Measurements from ENCODE around the gene TBATA. TPM values are rescaled to one million over a fixed set of nuclear protein-coding genes. Genes with fewer than 3 reads are reported as not detected.

The TBATA gene
- polyA plus RNA-seq, 1 of the 3 experiments (the other 2 are of a cell fraction) = not detected

DNA sequence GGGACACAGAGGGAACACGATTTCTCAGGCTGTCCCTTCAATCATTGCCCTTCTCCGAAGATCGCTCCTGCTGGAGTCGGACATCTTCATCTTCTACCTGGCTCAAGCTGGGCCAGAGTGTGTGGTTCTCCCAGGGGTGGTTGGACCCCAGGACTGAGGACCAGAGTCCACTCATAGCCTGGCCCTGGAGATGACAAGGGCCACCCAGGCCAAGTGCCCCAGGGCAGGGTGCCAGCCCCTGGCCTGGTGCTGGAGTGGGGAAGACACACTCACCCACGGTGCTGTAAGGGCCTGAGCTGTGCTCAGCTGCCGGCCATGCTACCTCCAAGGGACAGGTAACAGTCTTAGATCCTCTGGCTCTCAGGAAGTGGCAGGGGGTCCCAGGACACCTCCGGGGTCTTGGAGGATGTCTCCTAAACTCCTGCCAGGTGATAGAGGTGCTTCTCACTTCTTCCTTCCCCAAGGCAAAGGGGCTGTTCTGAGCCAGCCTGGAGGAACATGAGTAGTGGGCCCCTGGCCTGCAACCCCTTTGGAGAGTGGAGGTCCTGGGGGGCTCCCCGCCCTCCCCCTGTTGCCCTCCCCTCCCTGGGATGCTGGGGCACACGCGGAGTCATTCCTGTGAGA is 23.3 kb downstream of the TBATA start:
- H4K20me1 ChIP-seq (ENCODE audit: insufficient read depth) = no peaks in the 10 kb centered on the region
- no peaks in the 10 kb centered on the region for H3F3A ChIP-seq (replicated peaks; ENCODE audit: insufficient read depth)
- WGBS (ENCODE audit: low lambda C conversion rate) = 31% methylated on average over 7 of the region's 10 CpGs
- DNase-seq = no peak
- TF ChIP-seq RCOR1 (IDR thresholded peaks at IDR 0.05; ENCODE audit: low read length) = no peak
- TF ChIP-seq YY1 (IDR thresholded peaks at IDR 0.05; ENCODE audit: low read depth) = no peak
- no peak for TF ChIP-seq USF2 (IDR thresholded peaks at IDR 0.05; ENCODE audit: borderline replicate concordance, low read depth, low read length)
- TF ChIP-seq FOXJ3 (CRISPR knock-in tag; IDR thresholded peaks at IDR 0.05) = no peak
- no peak for TF ChIP-seq SIN3A (IDR thresholded peaks at IDR 0.05; ENCODE audit: borderline replicate concordance, low read depth, low read length)
- TF ChIP-seq NRF1 (IDR thresholded peaks at IDR 0.05; ENCODE audit: low read depth, low read length) = no peak
- no peak for TF ChIP-seq TAF1 (IDR thresholded peaks at IDR 0.05; ENCODE audit: borderline replicate concordance, low read depth, low read length)
- TF ChIP-seq CHD2 (IDR thresholded peaks at IDR 0.05; ENCODE audit: low read length, partially characterized antibody) = no peak
- TF ChIP-seq POLR2AphosphoS5 (IDR thresholded peaks at IDR 0.05; ENCODE audit: low read depth, low read length) = no peak
- no peak for TF ChIP-seq RFX5 (IDR thresholded peaks at IDR 0.05; ENCODE audit: low read length)
- TF ChIP-seq REST (IDR thresholded peaks at IDR 0.05; ENCODE audit: low read depth, low read length) = no peak
- TF ChIP-seq ZBTB33 (IDR thresholded peaks at IDR 0.05; ENCODE audit: borderline replicate concordance, low read depth) = no peak
- no peak for TF ChIP-seq MXI1 (IDR thresholded peaks at IDR 0.05; ENCODE audit: low read depth, low read length)
- no peak for TF ChIP-seq RAD21 (IDR thresholded peaks at IDR 0.05; ENCODE audit: low read length)
- no peak for TF ChIP-seq SMC3 (IDR thresholded peaks at IDR 0.05; ENCODE audit: low read depth, low read length)
- TF ChIP-seq ELF1 (IDR thresholded peaks at IDR 0.05) = no peak
- TF ChIP-seq GATA2 (CRISPR knock-in tag; IDR thresholded peaks at IDR 0.05) = no peak
- no peak for TF ChIP-seq NFIC (IDR thresholded peaks at IDR 0.05; ENCODE audit: borderline replicate concordance)
- no peak for TF ChIP-seq JUND (IDR thresholded peaks at IDR 0.05)
- no peak for TF ChIP-seq GABPA (IDR thresholded peaks at IDR 0.05; ENCODE audit: low read depth)
- H3K4me2 ChIP-seq = no peak overlapping the region
- no peaks in the 10 kb centered on the region for H3K36me3 ChIP-seq (replicated peaks in 1 of 2; ENCODE audit: control insufficient read depth in 1 of 2, insufficient read depth in 2 of 2, low read length in 1 of 2)
- H3K9me3 ChIP-seq = no peaks in the 10 kb centered on the region
- CTCF ChIA-PET = interaction anchor here (0.7 to 7.3 kb wide), 4 partner anchors 141 to 1613 kb away, joined by 3 to 118 read pairs (median 4); no protein-coding TSS in a partner anchor
- no peaks in the 10 kb centered on the region for H3K79me2 ChIP-seq (ENCODE audit: insufficient read depth)
- H2AFZ ChIP-seq (ENCODE audit: low read depth) = no peak overlapping the region
- no peaks in the 10 kb centered on the region for H3K27me3 ChIP-seq (ENCODE audit: insufficient read depth)
- H3K4me3 ChIP-seq (ENCODE audit: low read depth in 2 of 2, low read length in 1 of 2) = no peak overlapping the region
- peaks cover 0 to 17% of the 10 kb centered on the region in 2 experiments; a peak in 1 of 4 replicates for H3K4me1 ChIP-seq (ENCODE audit: control insufficient read depth in 1 of 2, insufficient read depth in 2 of 2, low read depth in 1 of 2, low read length in 1 of 2)
- no peaks in the 10 kb centered on the region for H3K9me2 ChIP-seq
- no peak overlapping the region for H3K9ac ChIP-seq
- POLR2A ChIA-PET = no interaction called here
- H3K27ac ChIP-seq (ENCODE audit: low read depth in 2 of 2, low read length in 1 of 2) = no peak overlapping the region
